Aorta (tissue), 5 donors: ENCODE data around the gene GREB1. TPM values are rescaled to one million over a fixed set of nuclear protein-coding genes. Genes with fewer than 3 reads are reported as not detected.

Experiments
- ATAC-seq: fragments of 200-7000 bp; cut with Tn5 transposase; one replicate; pipeline ENCODE4 v1.9.1; 2022; ENCODE audit warnings: moderate library complexity; ENCODE audit not compliant: low FRiP score
- DNase-seq, 2 donors: peaks; one replicate each; pipeline ENCODE4 v3.0.0-alpha.2; 2020
- H3K27ac ChIP-seq, 2 donors: one replicate each; pipeline ENCODE4 v1.5.1; 2013; ENCODE audit warnings: low read length in 2 of 2, mild to moderate bottlenecking in 2 of 2, moderate library complexity in 2 of 2, control low read depth in 1 of 2, inconsistent platforms in 1 of 2, low read depth in 1 of 2
- H3K27me3 ChIP-seq, 2 donors: one replicate each; pipeline ENCODE4 v1.6.1; 2013; ENCODE audit warnings: control low read depth in 1 of 2, low read length in 1 of 2, mild to moderate bottlenecking in 1 of 2, moderate library complexity in 1 of 2; ENCODE audit not compliant: insufficient read depth in 2 of 2, control insufficient read depth in 1 of 2
- H3K36me3 ChIP-seq, 2 donors: one replicate each; pipeline ENCODE4 v1.6.1; 2013; ENCODE audit warnings: control low read depth in 1 of 2, low read length in 1 of 2, mild to moderate bottlenecking in 1 of 2; ENCODE audit not compliant: insufficient read depth in 2 of 2, control insufficient read depth in 1 of 2
- H3K4me1 ChIP-seq, 2 donors: one replicate each; pipeline ENCODE4 v1.6.1; 2013; ENCODE audit warnings: low read length in 2 of 2, control low read depth in 1 of 2, mild to moderate bottlenecking in 1 of 2, moderate library complexity in 1 of 2; ENCODE audit not compliant: insufficient read depth in 2 of 2, control insufficient read depth in 1 of 2
- H3K4me3 ChIP-seq, 2 donors: one replicate each; pipeline ENCODE4 v1.5.1; 2013; ENCODE audit warnings: low read length in 2 of 2, control low read depth in 1 of 2, mild to moderate bottlenecking in 1 of 2
- H3K9me3 ChIP-seq: one replicate; pipeline ENCODE4 v1.6.1; 2013; ENCODE audit warnings: mild to moderate bottlenecking, low read length; ENCODE audit not compliant: control insufficient read depth
- WGBS, 2 donors: extraction: QIAGEN DNeasy Blood & Tissue Kit; methylation state at CpG; one replicate each; pipeline ENCODE4 v1.1.7; 2013; 5-methylcytosine and 5-hydroxymethylcytosine counted together
- intact Hi-C, 2 donors: fragments of 100-400 bp; cut with DNase I; formaldehyde crosslinking; loops; one replicate each; pipeline versions ENCODE4 v1.14.2 to v1.15.0; 2022
- polyA plus RNA-seq, 2 donors: library from polyadenylated mRNA; stranded (reverse); fragments of 200-250 nt; gene quantifications; one replicate each; pipeline ENCODE4 v1.2.3, GENCODE V29; 2013
- total RNA-seq, 2 donors: library from RNA; stranded (reverse); fragmentation: NEBNext Ultra II Directional; extraction: Animal tissue kit (Norgen Biotek cat#: 25700); gene quantifications; one replicate each; pipeline ENCODE4 v1.2.1, GENCODE V29; 2021
- donor health status: healthy with polysubstance abuse.
- donor health status: Bipolar disorder and iron deficiency.
- donor health status: DM: no; HTN: no; CAD: no.
- donor health status: DM: no; HTN: no; CAD: no.
- donor health status: DM: yes; HTN: yes; CAD: no.

Gene GREB1
- total and polyA plus RNA-seq, 4 donors = 0.13 to 8.6 (median 7.2) TPM; not detected in 1

GRCh38 chr2:11540996-11541692 lies 7.3 kb downstream of the GREB1 start:
- no peak overlapping the region for H3K4me3 ChIP-seq
- intact Hi-C loops = no loop called here
- peaks cover 0 to 3% of the 10 kb centered on the region in 2 donors for H3K27me3 ChIP-seq
- no peak for ATAC-seq
- DNase-seq = no peak
- no peak overlapping the region for H3K27ac ChIP-seq
- H3K9me3 ChIP-seq = no peaks in the 10 kb centered on the region
- H3K4me1 ChIP-seq = no peaks in the 10 kb centered on the region
- 93% methylated on average over 9 to 11 of the region's 11 CpGs for WGBS, 2 donors
- no peaks in the 10 kb centered on the region for H3K36me3 ChIP-seq

DNA sequence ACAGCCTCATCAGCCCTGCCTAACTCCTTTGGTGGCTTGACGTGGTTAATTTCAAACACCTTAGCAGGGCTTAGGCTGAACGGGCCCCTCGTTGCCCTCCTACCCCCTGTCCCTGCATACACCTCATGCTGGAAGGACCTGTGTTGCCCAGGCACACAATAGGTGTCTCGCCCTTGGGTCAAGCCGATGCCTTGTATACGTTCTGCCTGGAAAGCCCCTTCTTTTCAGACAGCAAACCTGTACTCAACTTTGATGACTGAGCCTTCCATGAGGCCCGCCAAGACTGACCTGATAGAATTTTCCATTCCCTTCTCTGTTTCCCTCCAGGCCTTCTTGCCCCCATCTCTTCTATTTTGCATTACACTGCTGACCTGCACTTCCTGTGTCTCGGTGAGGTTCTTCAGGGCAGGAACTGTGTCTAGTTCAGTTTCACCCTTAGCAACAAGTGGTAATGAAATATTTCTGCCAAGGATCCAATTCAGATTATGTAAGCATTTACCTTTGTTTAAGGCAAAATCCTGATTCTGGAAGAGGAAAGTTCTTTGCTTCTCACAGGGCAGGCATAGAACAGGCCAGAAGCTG lies 7.9 kb downstream of the GREB1 start:
- Histone ChIP-seq H3K36me3 (no peaks in the 10 kb centered on the region), H3K4me3 (no peak overlapping the region), H3K4me1 (no peaks in the 10 kb centered on the region), H3K27ac (no peak overlapping the region), H3K27me3 (peaks cover 0 to 3% of the 10 kb centered on the region in 2 donors), H3K9me3 (no peaks in the 10 kb centered on the region)
- ATAC-seq = no peak
- no peak for DNase-seq
- intact Hi-C loops = no loop called here
- 71 to 74% methylated on average over 8 of the region's 8 CpGs for WGBS, 2 donors

- WGBS, 2 donors = 41 to 51% methylated on average over 11 of the region's 11 CpGs
- H3K36me3 ChIP-seq = no peaks in the 10 kb centered on the region
Observed at GRCh38 chr2:11542275-11542819, 8.5 kb downstream of the GREB1 start.

DNA sequence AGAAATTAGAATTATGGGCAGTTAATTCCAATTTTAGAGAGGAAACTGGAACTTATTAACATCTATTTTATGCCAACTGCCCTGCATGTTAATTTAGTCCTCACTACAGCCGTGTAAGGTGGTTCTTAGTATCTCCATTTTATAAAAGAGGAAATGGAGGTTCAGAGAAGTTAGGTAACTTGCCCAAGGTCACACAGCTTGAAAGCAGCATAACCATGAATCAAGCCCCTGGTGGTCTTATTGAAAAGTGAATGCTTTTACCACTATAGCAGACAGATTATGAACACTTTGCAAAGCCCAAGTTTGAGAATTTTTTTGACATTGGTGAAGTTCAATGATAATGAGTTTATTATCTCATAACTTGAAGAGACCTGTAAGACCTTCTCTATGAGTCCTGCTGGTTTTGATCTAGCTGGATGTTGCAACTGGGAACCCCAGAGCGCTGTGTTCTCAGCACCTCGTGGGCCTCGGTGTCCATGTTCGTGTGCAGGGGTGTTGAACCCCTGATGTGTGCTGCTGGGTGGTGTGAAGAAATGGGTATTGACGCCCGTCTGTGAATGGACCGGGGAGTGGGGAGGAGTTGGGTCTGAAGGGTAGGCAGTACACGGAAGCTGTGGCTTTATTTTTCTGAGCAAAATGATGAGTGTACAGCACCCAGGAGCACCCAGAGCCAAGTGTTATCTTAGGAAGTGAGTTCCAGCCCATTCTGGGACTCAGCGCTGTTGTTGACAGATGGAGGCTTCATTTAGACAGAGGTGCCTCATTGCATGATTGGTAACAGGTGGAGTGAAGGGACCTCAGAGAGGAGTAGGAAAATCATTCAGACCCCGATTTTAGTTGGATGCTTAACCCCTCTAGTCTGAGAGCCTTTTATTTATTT lies 9.7 kb downstream of the GREB1 start:
- Histone ChIP-seq H3K27me3 (peaks cover 0 to 3% of the 10 kb centered on the region in 2 donors), H3K36me3 (no peaks in the 10 kb centered on the region), H3K4me3 (no peak overlapping the region), H3K4me1 (no peaks in the 10 kb centered on the region), H3K9me3 (no peaks in the 10 kb centered on the region), H3K27ac (no peak overlapping the region)
- WGBS, 2 donors = 69 to 73% methylated on average over 11 of the region's 11 CpGs
- intact Hi-C loops = no loop called here
- no peak for ATAC-seq
- no peak for DNase-seq

More at GRCh38 chr2:11542275-11542819, 8.5 kb downstream of the GREB1 start:
- ATAC-seq (no peak), DNase-seq (no peak)
- intact Hi-C loops = no loop called here
- Histone ChIP-seq H3K4me3 (no peak overlapping the region), H3K27ac (no peak overlapping the region), H3K4me1 (no peaks in the 10 kb centered on the region), H3K27me3 (peaks cover 0 to 3% of the 10 kb centered on the region in 2 donors), H3K9me3 (no peaks in the 10 kb centered on the region)

GRCh38 chr2:11546072-11546471 lies 12.2 kb downstream of the GREB1 start:
- no peak for ATAC-seq
- no peaks in the 10 kb centered on the region for H3K9me3 ChIP-seq
- WGBS, 2 donors = 76 to 82% methylated on average over 6 of the region's 6 CpGs
- no peak overlapping the region for H3K27ac ChIP-seq
- no peaks in the 10 kb centered on the region for H3K36me3 ChIP-seq
- intact Hi-C loops = no loop called here
- H3K4me1 ChIP-seq = no peaks in the 10 kb centered on the region
- H3K27me3 ChIP-seq = no peaks in the 10 kb centered on the region
- no peak for DNase-seq
- H3K4me3 ChIP-seq = no peak overlapping the region

GRCh38 chr2:11547912-11548497 lies 14.2 kb downstream of the GREB1 start:
- DNase-seq = no peak
- H3K27ac ChIP-seq = no peak overlapping the region
- intact Hi-C loops = no loop called here

DNA sequence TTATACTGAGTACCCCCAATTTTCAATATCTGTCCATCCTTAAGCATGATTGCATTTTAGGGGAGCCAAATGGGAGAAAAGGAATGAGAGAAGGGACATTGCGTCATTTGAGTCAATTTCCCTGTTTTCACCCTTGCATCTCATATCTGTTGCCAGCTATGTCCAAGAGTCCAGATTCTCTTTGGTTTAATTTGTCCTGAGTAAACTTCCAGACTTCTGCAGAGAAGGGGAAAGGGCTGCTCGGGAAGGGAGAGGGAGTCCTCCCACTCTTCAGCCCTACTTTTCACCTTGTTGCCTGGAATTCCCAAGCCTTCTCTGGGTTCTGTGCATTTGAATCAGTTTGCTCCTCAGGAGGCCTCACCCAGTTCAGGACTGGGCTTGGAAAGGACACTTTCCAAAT lies 16.5 kb downstream of the GREB1 start:
- no peaks in the 10 kb centered on the region for H3K4me1 ChIP-seq
- no peak overlapping the region for H3K27ac ChIP-seq
- WGBS, 2 donors = 81 to 85% methylated on average over 2 of the region's 2 CpGs
- DNase-seq = no peak
- no peaks in the 10 kb centered on the region for H3K27me3 ChIP-seq
- ATAC-seq = no peak
- H3K36me3 ChIP-seq = no peaks in the 10 kb centered on the region
- intact Hi-C loops = no loop called here
- H3K9me3 ChIP-seq = no peaks in the 10 kb centered on the region
- H3K4me3 ChIP-seq = no peak overlapping the region

More at GRCh38 chr2:11547912-11548497, 14.2 kb downstream of the GREB1 start:
- Histone ChIP-seq H3K4me1 (no peaks in the 10 kb centered on the region), H3K36me3 (no peaks in the 10 kb centered on the region), H3K4me3 (no peak overlapping the region), H3K27me3 (no peaks in the 10 kb centered on the region), H3K9me3 (no peaks in the 10 kb centered on the region)
- ATAC-seq = no peak
- 71 to 77% methylated on average over 6 of the region's 6 CpGs for WGBS, 2 donors

DNA sequence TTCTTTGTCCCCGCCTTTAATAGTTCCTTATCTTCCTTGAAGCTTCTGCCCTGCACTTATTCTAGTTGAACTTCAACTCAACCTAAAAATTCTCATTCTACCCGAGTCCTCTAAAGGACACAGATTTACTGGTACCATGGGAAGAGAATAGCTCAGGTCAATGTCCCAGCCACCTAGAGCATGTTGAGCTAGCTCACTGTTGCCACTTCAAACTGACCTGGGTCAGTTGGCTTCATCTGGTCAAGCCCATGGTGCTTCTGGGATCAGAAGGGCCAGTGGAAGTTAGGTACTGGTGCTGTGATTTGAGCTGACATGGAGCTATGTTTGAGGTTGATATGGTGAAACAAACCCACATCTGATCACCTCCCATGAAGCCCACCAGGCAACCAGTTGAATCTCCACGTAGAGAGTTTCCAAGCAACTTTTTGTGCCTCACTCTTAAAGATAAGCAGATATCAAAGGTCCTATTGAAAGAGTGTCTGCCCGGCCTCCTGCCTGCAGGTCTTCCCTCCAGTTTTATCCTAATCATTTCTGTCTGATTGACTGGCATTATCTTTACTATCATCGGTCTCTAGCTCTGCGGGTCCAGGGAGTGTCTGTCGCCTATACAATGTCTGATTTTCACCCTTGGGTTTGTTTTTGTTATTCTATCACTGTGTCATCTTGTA lies 17.2 kb downstream of the GREB1 start:
- 84 to 88% methylated on average over 7 of the region's 7 CpGs for WGBS, 2 donors
- ATAC-seq = no peak
- Histone ChIP-seq H3K36me3 (no peaks in the 10 kb centered on the region), H3K27ac (no peak overlapping the region), H3K4me3 (no peak overlapping the region), H3K27me3 (no peaks in the 10 kb centered on the region), H3K4me1 (no peaks in the 10 kb centered on the region), H3K9me3 (no peaks in the 10 kb centered on the region)
- no peak for DNase-seq
- intact Hi-C loops = no loop called here
